Posterior vena cava (tissue), 2 donors: Measurements from ENCODE around the gene MTFMT. TPM values are rescaled to one million over a fixed set of nuclear protein-coding genes. Genes with fewer than 3 reads are reported as not detected.

Experiments used
- DNase-seq: peaks from one replicate; pipeline ENCODE4 v3.0.0-alpha.2; 2020; ENCODE audit warnings: low spot score
- intact Hi-C, 2 donors: fragments of 100-400 bp; cut with DNase I; formaldehyde crosslinking; loops; one replicate each; pipeline versions ENCODE4 v1.14.1 to v1.14.2; 2022 to 2023
- total RNA-seq, 2 donors: library from RNA; stranded (reverse); fragmentation: NEBNext Ultra II Directional; extraction: Animal tissue kit (Norgen Biotek cat#: 25700); gene quantifications; one replicate each; pipeline ENCODE4 v1.2.1, GENCODE V29; 2021
- donor health status: DM: yes; HTN: yes; CAD: no.
- donor health status: DM: yes; HTN: yes; CAD: no.

The MTFMT gene
- total RNA-seq, 2 donors from 2014 or later, result 14.9 to 20.0 TPM

DNA sequence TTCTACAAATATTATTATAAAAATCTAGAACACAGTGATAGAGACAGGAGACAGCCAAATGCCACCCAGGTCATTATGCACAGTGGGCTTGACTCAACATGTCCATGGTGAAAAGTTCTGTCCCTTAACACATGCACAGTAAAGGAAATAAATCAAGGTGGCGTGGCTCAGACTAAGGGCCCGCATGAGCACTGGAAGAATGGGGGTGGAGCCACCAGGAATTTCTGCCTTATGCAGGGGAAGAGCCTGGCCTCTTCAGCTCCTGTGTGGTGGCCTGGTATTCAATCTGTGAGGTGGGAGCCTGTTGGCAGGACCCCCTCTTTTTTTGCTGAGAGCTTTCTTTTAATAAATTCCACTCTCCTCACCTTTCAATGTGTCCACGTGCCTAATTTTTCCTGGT is 22.6 kb downstream of the MTFMT start:
- intact Hi-C loops, result no loop called here
- no peak for DNase-seq

DNA sequence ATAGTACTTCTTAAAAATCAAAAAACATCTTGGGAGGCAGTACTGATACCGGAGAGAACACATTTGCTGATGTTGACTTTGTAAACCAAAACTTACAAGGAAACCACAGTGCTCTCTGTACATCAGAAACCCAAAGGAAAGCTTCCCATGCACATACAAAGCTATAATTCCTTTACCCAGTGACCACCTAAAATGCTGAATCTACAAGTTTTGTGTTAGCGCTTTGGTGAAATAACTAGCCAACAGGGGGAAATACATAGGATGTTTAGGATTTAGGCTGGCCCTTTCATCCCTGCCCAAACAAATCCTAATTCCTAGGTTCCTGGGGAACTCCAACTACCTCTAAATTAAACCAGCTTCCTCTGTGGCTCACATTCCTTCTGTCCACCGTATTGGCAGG is 24.4 kb downstream of the MTFMT start:
- DNase-seq, result no peak
- intact Hi-C loops, result no loop called here

DNA sequence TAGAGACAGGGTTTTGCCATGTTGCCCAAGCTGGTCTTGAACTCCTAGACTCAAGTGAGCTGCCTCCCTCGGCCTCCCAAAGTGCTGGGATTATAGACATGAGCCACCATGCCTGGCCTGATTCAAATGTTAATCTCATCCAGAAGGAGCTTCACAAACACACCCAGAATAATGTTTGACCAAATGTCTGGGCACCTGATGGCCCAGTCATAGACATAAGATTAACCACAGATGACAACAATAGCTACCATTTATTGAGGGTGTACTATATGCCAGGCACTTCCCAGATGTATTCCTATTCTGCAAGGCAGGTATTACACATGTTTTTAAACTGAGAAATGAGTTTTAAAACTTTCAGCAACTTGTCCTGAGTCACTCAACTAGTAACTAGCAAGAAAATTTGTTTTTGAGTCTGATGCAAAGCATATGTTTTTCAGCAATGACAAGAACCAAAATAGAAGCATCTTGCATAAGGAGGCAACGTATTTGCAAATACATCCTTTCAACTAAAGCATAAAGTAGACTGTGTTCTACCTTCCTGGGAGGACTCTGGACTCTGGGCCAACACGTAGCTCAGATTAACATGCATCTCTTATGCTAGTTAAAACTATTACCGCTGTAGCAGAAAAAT is 31.6 kb downstream of the MTFMT start:
- no peak for DNase-seq
- intact Hi-C loops, result no loop called here

DNA sequence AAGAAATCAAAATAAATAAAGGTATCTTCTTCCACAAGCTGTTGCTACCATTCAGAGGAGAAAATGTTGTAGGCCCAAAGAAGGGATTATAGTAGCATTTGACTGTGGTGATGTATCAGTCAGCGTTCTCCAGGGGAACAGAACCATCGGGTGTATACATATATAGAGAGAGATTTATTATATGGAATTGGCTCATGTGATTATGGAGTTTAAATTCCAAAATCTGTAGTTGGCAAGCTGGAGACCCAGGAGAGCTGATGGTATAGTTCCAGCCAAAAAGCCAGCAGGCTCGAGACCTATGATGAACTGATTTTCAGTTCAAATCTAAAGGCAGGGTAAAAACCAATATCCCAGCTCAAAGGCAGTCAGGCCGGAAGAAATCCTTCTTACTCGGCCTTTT is 32.4 kb downstream of the MTFMT start:
- intact Hi-C loops, result no loop called here
- no peak for DNase-seq

DNA sequence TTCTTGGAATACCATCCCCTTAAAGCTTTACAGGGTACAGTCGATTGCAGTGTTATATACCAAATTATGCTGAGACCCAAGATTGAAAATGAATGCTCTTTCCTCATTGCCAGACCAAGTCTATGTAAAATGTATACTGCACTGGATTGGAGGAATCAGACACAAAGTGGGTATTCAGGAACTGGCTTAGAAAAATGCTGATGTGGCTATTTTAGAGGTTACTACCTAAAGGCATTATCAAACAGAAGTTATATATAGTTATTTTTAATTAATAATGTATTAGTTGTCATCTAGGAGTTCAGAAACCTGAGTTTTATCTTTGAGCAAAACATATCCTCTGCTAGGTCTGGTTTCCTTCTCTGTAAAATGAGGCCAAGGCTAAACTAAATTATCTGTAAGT is 36.1 kb downstream of the MTFMT start:
- intact Hi-C loops, result no loop called here
- no peak for DNase-seq

DNA sequence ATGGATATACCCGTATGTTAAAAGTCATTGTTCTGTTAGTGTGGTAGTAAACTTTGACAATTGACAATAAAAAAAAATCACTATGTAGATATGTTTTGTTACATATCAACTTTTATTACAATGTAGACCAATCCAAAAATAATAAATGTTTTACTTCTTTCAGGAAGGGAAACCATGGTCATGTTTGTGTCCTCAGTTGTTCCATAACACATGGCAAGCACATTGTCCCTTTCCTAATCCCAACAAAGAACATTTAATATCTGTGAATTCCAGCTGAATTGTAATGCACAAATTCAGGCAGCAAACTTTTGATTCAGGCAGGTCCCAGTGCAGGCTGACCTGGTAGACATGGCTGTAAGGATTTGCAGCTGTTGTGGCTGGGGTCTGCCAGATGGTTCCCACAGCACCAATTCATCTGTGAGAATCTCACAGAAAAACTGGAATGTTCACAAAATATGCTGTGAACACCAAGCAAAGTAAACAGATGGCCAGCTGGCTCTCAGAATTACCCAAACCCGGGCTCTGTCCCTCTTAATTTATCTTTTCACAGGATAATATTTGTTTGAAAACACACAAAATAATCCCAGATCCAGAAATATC is 37.8 kb downstream of the MTFMT start:
- intact Hi-C loops, result no loop called here
- DNase-seq, result no peak

DNA sequence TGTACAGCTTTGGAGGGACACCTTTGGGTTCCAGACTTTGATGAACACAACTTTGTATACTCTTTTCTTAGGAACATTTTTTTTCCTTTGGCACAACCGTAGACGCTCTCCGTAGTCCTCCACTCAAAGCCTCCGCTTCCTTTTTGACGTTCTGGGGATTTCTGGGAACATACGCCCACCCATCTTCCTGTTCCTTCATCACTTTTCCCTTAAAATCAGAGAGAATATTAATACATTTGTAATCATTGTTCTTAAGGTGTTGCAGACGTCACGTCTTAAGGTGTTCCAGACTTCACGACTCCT is 39.3 kb downstream of the MTFMT start:
- intact Hi-C loops, result no loop called here

DNA sequence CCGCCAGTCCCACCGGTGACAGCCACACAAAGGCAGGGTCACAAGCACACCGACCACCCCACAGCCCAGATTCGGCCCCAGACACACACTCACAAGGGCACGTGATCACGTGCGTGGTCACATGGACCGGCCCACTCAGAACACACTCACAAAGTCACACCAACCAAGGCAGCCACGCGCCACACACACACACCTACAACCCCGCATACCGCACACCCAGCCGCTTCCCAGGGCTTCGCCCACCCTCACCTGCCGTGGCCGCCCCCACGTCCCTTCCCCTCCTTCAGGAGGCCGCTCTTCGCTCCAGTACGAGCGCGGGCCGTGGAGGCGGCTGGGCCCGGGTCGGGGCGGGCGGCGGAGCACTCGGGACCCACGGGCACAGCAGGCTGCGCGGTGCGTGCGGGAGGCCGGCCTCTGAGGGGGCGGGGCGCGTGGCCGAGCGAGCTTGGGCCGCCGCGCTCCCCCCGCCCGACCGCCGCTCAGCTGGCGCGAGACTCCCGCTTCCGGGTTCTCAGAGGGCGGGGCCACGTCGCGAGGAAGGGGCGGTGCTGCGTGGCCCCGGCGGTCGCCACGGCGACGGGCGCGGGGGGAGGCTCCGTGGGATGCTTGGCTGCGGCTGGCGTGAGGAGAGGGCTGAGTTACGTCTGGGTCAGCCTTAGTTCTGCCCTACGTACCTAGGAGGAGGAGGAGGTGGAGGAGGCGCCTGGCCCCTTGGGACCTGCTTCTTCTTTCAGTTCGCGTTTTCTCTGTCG is 39.8 kb downstream of the MTFMT start, which contains the start of gene SPG21:
SPG21 (minus strand) TSS at position 499 of the 752 bp plus-strand sequence. CDS start 6,345 bp downstream, outside the sequence.
- DNase-seq, result peak; percentile 98
- intact Hi-C loops, result no loop called here

More for the DNA sequence above, 39.3 kb downstream of the MTFMT start:
- DNase-seq, result no peak

DNA sequence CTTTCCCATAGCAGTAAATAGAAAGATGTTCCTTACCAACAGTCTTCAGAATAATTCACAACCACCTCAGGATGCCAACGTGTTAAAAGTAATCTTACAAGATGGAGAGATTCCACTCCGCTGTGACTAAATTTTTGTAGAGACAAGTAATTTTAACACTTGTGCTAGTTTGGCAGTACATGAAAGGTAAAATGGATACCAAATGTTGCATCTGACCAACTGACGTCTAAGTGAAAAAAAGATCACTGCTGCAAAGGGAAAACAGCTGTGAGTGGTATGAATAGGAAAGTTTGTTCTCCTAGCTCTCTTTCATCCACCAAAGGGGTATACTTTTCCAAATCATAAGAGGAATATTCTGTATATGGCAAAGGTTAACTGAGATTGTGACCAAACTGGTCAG is 42.3 kb downstream of the MTFMT start:
- DNase-seq, result no peak
- intact Hi-C loops, result no loop called here

DNA sequence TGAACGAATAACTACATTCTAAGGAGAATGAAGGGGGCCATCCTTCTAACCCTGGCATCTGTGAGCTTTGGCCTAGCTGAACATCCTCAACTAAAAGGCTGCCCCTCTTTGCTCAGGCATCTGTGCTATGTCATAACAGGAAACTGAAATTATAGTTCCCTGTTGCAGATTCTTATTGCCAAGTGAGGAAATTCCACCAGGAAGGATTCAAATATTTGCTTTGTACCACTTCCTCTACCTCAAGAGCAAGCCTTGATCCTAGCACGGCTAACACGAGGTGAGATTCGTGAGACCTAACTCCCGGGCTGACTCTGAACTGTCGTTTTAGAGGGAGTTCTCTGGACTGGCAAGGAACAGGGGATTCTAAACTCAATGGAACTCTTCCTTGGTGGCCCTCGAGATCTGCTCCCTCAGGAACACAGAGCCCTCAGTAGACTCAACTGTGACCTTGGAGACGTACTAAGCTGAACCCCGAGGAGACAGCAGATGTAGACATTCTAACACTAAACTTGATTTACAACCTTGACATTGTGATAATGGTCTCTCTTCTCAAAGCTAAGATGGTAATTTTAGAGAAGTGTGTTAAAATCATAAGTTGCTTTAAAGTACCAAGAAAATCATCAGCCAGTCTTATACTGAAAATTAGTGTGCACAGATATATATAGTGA is 43.9 kb downstream of the MTFMT start:
- intact Hi-C loops, result no loop called here
- DNase-seq, result no peak

DNA sequence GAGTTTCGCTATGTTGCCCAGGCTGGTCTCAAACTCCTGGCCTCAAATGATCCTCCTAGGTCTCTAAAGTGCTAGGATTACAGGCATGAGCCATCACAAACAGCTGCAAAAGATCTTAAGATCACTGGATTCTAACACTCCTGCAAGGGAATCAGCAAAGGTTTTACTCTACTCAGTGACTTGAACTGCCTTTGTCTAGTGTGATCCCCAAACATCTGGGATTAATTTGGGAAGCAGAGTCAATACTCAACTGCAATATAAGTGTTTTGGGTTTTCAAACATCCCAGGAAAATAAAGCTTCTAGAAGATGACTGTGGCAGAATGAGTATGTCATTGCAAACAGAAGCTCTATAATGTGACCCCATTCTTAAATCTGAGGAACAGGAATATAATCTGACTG is 47.0 kb downstream of the MTFMT start:
- intact Hi-C loops, result no loop called here
- DNase-seq, result no peak

DNA sequence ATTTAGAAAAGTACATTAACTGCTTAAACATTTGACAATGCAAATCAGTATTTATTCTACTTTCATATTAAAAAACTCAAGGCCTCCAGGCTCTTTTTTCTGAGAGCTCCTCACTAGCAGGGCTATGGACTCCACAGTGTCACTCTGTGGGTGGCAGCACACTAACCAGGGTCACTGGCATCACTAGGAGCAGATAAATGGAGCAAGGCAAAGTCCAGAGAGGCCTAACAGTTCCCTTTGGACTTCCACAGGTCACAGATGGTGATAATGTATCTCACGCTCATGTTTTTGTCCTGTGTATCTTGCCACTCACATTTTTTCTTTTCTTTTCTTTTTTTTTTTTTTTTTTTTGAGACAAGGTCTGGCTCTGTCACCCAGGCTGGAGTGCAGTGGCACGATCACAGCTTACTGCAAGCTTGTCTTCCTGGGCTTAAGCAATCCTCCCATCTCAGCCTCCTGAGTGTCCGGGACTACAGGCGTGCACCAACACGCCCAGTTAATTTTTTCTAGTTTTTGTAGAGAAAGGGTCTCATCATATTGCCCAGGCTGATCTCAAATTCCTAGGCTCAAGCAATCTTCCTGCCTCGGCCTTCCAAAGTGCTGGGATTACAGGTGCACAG is 47.5 kb downstream of the MTFMT start:
- intact Hi-C loops, result no loop called here
- DNase-seq, result no peak

DNA sequence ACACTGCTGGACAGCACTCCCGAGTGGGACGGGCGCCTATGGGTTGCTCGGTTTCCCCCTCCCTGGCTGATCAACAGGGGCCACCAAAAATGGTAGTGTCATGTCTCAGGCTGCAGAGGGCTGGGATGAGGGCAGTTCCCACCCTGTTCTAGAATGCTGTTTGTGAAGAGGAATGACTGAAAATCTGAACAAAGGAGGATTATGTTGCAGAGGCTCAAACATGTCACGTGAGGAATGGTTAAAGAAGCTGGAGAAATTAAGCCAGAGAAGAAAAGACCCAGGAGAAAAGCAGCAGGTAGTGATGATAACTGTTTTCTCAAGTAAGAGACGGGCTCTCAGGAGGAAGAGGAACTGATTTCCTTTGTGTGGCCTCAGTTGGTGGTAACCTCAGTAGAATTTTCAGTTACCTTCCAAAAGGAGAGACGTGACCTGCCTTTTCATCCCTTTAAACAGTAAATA is 50.2 kb downstream of the MTFMT start:
- intact Hi-C loops, result no loop called here

DNA sequence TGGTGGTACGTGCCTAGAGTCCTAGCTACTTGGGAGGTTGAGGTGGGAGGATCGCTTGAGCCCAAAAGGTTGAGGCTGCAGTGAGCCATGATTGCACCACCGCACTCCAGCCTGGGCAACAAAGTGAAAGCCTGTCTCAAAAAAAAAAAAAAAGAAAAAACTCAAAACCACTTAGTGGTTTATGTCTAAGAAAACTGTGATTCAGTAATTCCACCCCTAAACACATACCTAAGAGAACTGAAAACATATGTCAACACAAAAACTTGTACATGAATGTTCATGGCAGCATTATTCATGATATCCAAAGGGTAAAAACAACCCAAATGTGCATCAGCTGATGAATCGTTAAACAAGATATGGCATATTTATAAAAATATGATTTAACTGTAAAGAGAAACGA is 54.0 kb downstream of the MTFMT start:
- no peak for DNase-seq
- intact Hi-C loops, result no loop called here

More for the DNA sequence above, 50.2 kb downstream of the MTFMT start:
- DNase-seq, result no peak

DNA sequence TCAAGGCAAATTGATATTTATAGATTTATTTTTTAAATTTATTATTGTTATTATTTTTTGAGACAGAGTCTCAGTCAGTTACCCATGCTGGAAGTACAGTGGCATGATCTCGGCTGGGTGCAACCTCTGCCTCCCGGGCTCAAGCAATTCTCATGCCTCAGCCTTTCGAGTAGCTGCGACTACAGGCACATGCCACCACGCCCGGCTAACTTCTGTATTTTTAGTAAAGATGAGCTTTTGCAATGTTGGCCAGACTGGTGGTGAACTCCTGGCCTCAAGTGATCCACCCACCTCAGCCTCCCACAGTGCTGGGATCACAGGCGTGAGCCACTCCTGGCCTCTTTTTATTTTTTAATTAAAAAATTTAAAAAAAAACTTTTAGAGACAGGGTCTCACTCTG is 58.7 kb downstream of the MTFMT start:
- DNase-seq, result no peak
- intact Hi-C loops, result no loop called here

DNA sequence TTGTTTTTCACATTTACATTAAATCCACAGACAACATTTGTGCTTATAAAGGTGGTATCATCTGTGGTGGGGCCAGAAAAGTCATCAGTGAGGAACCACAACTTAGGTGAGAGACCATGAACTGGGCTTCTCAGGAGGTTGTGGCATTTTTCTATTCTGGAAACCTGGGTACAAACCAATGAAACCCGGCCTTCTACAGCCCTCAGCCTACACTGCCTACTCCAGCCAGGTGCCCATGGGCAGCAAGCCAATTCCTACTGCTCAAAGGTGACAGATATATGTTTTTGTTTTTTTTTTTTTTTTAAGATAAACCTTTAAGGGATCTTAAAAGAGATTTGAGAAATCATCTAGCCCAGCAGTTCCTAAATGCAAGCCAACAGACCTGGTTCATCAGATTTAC is 60.0 kb downstream of the MTFMT start:
- intact Hi-C loops, result no loop called here
- no peak for DNase-seq

DNA sequence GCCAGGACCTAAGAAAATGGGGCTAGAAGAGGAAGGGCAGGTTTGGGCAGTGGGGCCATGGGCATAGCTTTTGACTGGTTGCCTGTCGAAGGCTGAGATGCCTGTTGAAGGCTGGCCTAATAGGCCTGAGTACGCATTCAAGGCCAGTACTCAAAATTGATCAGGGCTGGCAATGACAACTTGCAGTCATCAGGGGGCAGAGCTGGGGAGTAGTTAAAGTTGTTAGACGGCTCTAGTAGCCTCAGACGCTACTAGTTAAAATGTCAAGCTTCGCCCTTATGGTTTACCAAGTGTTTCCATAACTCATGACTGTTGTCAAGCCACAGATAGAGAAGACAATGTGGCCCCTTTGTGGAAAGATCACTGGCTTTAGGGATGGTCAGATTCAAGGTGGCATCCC is 68.4 kb downstream of the MTFMT start:
- intact Hi-C loops, result loop anchor here in 1 of 2 donors (1.0 kb wide), 1 partner anchor 23 kb away; no protein-coding TSS in a partner anchor
- no peak for DNase-seq

DNA sequence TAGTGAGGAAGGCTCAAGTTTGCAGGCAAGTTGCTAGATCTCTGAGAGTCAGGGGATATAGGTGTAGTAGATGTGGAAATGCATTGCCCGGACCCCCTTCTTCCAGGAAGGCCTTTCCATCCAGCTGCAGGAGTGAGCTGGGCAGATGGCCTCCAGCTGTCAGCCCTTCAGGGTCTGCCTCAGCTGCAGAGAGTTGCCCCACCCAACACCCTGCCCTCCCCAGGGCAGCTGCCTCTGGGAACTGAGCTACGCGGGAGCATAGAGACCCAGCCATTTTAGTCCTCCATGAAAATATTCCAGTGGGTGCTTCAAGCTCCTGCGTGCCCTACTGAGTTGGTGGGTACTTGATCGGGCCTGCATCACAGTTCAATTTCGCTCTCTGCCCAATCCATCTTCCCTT is 69.3 kb downstream of the MTFMT start:
- intact Hi-C loops, result no loop called here
- DNase-seq, result no peak

DNA sequence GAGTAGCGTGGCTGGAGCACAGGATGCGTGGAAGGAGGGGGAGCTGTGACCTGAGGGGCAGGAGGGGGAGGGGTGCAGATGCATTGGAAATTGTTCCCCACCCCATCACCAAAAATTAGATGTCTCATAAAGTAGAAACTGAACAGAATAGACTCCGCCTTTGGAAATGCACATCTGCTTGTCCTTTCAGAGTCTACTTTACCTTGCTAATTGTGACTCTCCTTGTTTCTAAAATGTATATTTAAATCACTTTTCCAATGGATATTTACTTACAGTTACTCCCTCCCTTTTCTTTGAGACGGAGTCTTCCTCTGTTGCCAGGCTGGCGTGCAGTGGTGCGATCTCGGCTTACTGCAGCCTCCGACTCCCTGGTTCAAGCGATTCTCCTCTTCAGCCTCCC is 70.3 kb downstream of the MTFMT start:
- intact Hi-C loops, result no loop called here
- DNase-seq, result no peak

DNA sequence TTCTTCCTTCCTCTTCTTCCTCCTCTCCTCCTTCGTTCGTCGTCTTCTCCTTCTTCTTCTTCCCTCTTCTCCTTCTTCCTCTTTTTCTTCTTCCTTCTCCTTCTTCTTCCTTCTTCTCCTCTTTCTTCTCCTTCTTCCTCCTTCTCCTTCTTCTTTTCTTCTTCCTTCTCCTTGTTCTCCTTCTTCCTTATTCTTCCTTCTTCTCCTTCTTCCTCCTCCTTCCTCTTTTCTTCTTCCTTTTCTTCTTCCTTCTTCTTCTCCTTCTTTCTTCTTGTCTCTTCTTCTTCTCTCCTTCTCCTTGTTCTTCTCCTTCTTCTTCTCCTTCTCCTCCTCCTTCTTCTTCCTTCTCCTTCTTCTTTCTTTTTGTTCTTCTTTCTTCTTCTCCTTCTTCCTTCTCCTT is 75.0 kb downstream of the MTFMT start:
- intact Hi-C loops, result no loop called here

More for the DNA sequence above, 75.0 kb downstream of the MTFMT start:
- DNase-seq, result no peak
